DND-41 (cell line): ENCODE measurements around the gene TMEM125.

Source experiments
- ATAC-seq: fragments of 200-7000 bp; cut with Tn5 transposase; 3 replicates; pipeline ENCODE4 v1.9.1; 2021; ENCODE audit warnings: low read depth; ENCODE audit not compliant: insufficient read depth
- DNase-seq: peaks from one replicate; pipeline ENCODE4 v3.0.0-alpha.2; 2020
- H2AFZ ChIP-seq: 2 replicates; pipeline ENCODE4 v1.6.0; 2012; ENCODE audit warnings: low read depth, low read length
- H3K27ac ChIP-seq: 2 replicates; pipeline ENCODE4 v1.5.1; 2012; ENCODE audit warnings: low read length, inconsistent platforms
- H3K27me3 ChIP-seq: fragments of 200-600 bp; sonication (generic); 2 replicates; pipeline ENCODE4 v1.6.0; 2012; ENCODE audit warnings: low read length, mild to moderate bottlenecking, inconsistent platforms; ENCODE audit not compliant: insufficient read depth, poor library complexity
- H3K36me3 ChIP-seq: 2 replicates; pipeline ENCODE4 v1.5.1; 2012; ENCODE audit warnings: low read length, inconsistent platforms; ENCODE audit not compliant: insufficient read depth
- H3K4me1 ChIP-seq: 2 replicates; pipeline ENCODE4 v1.5.1; 2012; ENCODE audit warnings: mild to moderate bottlenecking, low read length; ENCODE audit not compliant: insufficient read depth
- H3K4me2 ChIP-seq: 2 replicates; pipeline ENCODE4 v1.6.0; 2012; ENCODE audit warnings: mild to moderate bottlenecking, moderate library complexity, low read length, inconsistent platforms; ENCODE audit not compliant: insufficient read depth
- H3K4me3 ChIP-seq, 2 experiments: fragments of 200-600 bp in 1 of 2; shearing (Covaris generic) in 1 of 2; 2 replicates each; pipeline ENCODE4 v1.5.1; 2012 to 2016; ENCODE audit warnings: inconsistent platforms in 2 of 2, low read length in 2 of 2, mild to moderate bottlenecking in 2 of 2, low read depth in 1 of 2, moderate library complexity in 1 of 2
- H3K79me2 ChIP-seq: 2 replicates; pipeline ENCODE4 v1.6.0; 2012; ENCODE audit warnings: low read length, inconsistent platforms; ENCODE audit not compliant: insufficient read depth
- H3K9ac ChIP-seq: 2 replicates; pipeline ENCODE4 v1.6.0; 2012; ENCODE audit warnings: low read depth, mild to moderate bottlenecking, inconsistent platforms, low read length, moderate library complexity
- H3K9me3 ChIP-seq: 2 replicates; pipeline ENCODE4 v1.5.1; 2012; ENCODE audit warnings: low read length, moderate library complexity, mild to moderate bottlenecking, inconsistent platforms; ENCODE audit not compliant: insufficient read depth, severe bottlenecking
- H4K20me1 ChIP-seq: 2 replicates; pipeline ENCODE4 v1.6.0; 2012; ENCODE audit warnings: low read length; ENCODE audit not compliant: insufficient read depth
- CTCF ChIP-seq: IDR thresholded peaks from 2 replicates; pipeline ENCODE4 v1.5.1; 2012; ENCODE audit warnings: borderline replicate concordance, low read length, moderate library complexity, mild to moderate bottlenecking; ENCODE audit not compliant: poor library complexity, severe bottlenecking; ENCODE audit errors: extremely low read depth
- EZH2 ChIP-seq: IDR thresholded peaks from 3 replicates; pipeline ENCODE4 v1.6.1; 2012; ENCODE audit warnings: borderline replicate concordance, low read depth, mild to moderate bottlenecking, moderate library complexity, low read length, inconsistent platforms; ENCODE audit not compliant: severe bottlenecking

The TMEM125 gene

GRCh38 chr1:43269627-43270375 is at the start of gene TMEM125:
TMEM125 (plus strand) TSS chr1:43269983; CDS start chr1:43272723, 2,740 bp downstream.
- no peaks in the 10 kb centered on the region for H3K36me3 ChIP-seq
- H2AFZ ChIP-seq = no peak within 1 kb of the TSS
- peaks cover 10% of the 10 kb centered on the region for H3K4me1 ChIP-seq
- no peaks in the 10 kb centered on the region for H3K27me3 ChIP-seq
- peaks cover 8% of the 10 kb centered on the region for H3K9me3 ChIP-seq
- no peaks in the 10 kb centered on the region for H4K20me1 ChIP-seq
- no peak within 1 kb of the TSS for H3K4me3 ChIP-seq
- ATAC-seq = no peak
- no peak within 1 kb of the TSS for H3K27ac ChIP-seq
- no peak for DNase-seq
- TF ChIP-seq EZH2 (no peak), CTCF (no peak)
- no peak within 1 kb of the TSS for H3K4me2 ChIP-seq
- H3K9ac ChIP-seq = no peak within 1 kb of the TSS
- no peaks in the 10 kb centered on the region for H3K79me2 ChIP-seq

- no peak for DNase-seq
- Histone ChIP-seq H3K9me3 (no peaks in the 10 kb centered on the region), H2AFZ (no peak overlapping the region), H3K79me2 (no peaks in the 10 kb centered on the region), H3K4me2 (no peak overlapping the region), H4K20me1 (no peaks in the 10 kb centered on the region), H3K36me3 (no peaks in the 10 kb centered on the region), H3K27ac (no peak overlapping the region), H3K27me3 (peaks cover 14% of the 10 kb centered on the region), H3K4me3 (no peak overlapping the region), H3K4me1 (no peaks in the 10 kb centered on the region), H3K9ac (no peak overlapping the region)
- no peak for TF ChIP-seq EZH2
- TF ChIP-seq CTCF = no peak
- ATAC-seq = no peak
Measured at GRCh38 chr1:43220905-43221778, 48.6 kb upstream of the TMEM125 start.

- Histone ChIP-seq H3K4me1 (no peaks in the 10 kb centered on the region), H3K9ac (no peak overlapping the region), H3K4me3 (no peak overlapping the region)
Measured at GRCh38 chr1:43221797-43222196, 48.0 kb upstream of the TMEM125 start.

More at GRCh38 chr1:43221797-43222196, 48.0 kb upstream of the TMEM125 start:
- H3K27me3 ChIP-seq = peaks cover 14% of the 10 kb centered on the region
- H3K9me3 ChIP-seq = no peaks in the 10 kb centered on the region
- ATAC-seq (no peak), DNase-seq (no peak)
- H2AFZ ChIP-seq = no peak overlapping the region
- no peak overlapping the region for H3K4me2 ChIP-seq
- H4K20me1 ChIP-seq = no peaks in the 10 kb centered on the region
- no peak overlapping the region for H3K27ac ChIP-seq
- H3K36me3 ChIP-seq = no peaks in the 10 kb centered on the region
- H3K79me2 ChIP-seq = no peaks in the 10 kb centered on the region
- TF ChIP-seq CTCF = no peak
- TF ChIP-seq EZH2 = no peak
